Measurements from ENCODE around the gene CTRB2.
"Not testable (repeated sequence)": the region's sequence is repeated elsewhere in the genome, so short reads cannot be mapped to it uniquely, and the experiment has no call there.

Gene CTRB2

GRCh38 chr16:75227361-75228142, 20.6 kb upstream of the CTRB2 start:
- DNase-seq: no peak

- no peak for DNase-seq
Observed at GRCh38 chr16:75226550-75227360, 19.8 kb upstream of the CTRB2 start.

- no peak for DNase-seq
Observed at GRCh38 chr16:75225678-75226515, 18.9 kb upstream of the CTRB2 start.

GRCh38 chr16:75225092-75225491, 18.1 kb upstream of the CTRB2 start:
- no peak for DNase-seq

- DNase-seq: no peak
Observed at GRCh38 chr16:75224306-75225082, 17.5 kb upstream of the CTRB2 start.

GRCh38 chr16:75223129-75223528, 16.2 kb upstream of the CTRB2 start:
- DNase-seq: not testable (repeated sequence)

GRCh38 chr16:75222271-75222783, 15.4 kb upstream of the CTRB2 start:
- peak in 1 of 51 donors; percentile 16 for DNase-seq

GRCh38 chr16:75219838-75220237, 12.9 kb upstream of the CTRB2 start:
- no peak for DNase-seq

- DNase-seq: no peak
Observed at GRCh38 chr16:75219088-75219487, 12.1 kb upstream of the CTRB2 start.

GRCh38 chr16:75218256-75219076, 11.5 kb upstream of the CTRB2 start, which contains the start of gene CTRB1:
Gene CTRB1, plus strand, starts transcription at chr16:75218988. Its CDS starts 20 bp downstream, at chr16:75219008.
- DNase-seq: peak in 27 of 51 donors; percentile 8 to 78 (median 35)

GRCh38 chr16:75217389-75217851, 10.5 kb upstream of the CTRB2 start:
- no peak for DNase-seq

- no peak for DNase-seq
Observed at GRCh38 chr16:75216576-75216975, 9.6 kb upstream of the CTRB2 start.

GRCh38 chr16:75216127-75216526, 9.2 kb upstream of the CTRB2 start:
- DNase-seq: no peak

- DNase-seq: not testable (repeated sequence)
Observed at GRCh38 chr16:75211286-75211685, 4.3 kb upstream of the CTRB2 start.

- DNase-seq: no peak
Observed at GRCh38 chr16:75209944-75210343, 3.0 kb upstream of the CTRB2 start.

- not testable (repeated sequence) for DNase-seq
Observed at GRCh38 chr16:75209514-75209913, 2.6 kb upstream of the CTRB2 start.

GRCh38 chr16:75208861-75209505, 2.0 kb upstream of the CTRB2 start:
- no peak for DNase-seq

- no peak for DNase-seq
Observed at GRCh38 chr16:75208242-75208825, 1.4 kb upstream of the CTRB2 start.

- DNase-seq: no peak
Observed at GRCh38 chr16:75207831-75208230, 870 bp upstream of the CTRB2 start.
